ENCODE results near the gene MISP3. TPM values are rescaled to one million over a fixed set of nuclear protein-coding genes. Genes with fewer than 3 reads are reported as not detected.

The MISP3 gene
- total and polyA plus RNA-seq, 9 of the 15 experiments (the other 6 are each of a cell fraction or from before 2014, with no cell fraction given): 0.25 to 5.6 (median 1.6) TPM

DNA sequence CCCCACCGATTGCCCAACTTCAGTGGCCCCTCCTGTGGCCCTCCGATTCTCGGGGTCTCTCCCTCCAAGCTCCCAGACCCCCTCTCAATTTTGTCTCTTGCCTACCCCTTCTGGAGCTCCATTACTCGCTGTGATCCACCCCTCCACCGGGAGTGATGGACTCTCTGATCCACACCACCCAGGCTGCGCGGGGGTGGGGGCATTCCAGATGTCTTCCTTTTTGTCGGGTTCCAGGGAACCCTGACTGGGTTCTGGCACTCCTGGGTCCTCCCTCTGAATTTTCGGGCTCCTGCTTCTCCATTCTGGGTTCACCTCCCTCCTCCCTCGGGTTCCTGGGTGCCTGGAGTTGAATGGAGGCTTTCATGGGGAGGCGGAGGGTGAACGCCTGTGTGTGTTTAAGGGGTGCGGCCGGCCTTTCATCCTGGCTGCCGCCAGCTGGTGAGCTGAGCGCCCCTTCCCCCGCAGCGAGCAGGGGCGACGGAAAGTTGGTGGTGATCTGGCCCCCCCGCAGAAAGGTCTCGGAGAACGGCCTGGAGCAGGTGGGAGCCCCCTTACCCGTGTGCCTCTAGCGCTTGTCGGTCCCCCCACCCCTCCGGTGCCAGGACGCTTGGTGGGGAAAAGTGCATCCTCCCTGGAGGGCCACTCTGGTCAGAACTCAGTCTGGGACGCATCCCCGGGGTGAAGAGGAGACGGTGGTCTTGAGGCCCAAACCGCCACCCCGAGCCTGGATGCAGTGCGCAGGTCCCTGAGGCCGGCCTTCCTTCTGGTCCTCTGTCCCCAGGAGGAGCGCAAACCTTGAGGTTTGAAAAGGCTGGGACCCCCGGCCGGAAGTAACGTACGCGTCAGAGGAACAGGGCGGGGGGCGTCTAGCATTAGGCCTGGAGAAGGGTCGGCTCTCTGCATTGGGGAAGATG, 1.6 kb downstream of the MISP3 start (continued):
- TF ChIP-seq, protein P1, sequence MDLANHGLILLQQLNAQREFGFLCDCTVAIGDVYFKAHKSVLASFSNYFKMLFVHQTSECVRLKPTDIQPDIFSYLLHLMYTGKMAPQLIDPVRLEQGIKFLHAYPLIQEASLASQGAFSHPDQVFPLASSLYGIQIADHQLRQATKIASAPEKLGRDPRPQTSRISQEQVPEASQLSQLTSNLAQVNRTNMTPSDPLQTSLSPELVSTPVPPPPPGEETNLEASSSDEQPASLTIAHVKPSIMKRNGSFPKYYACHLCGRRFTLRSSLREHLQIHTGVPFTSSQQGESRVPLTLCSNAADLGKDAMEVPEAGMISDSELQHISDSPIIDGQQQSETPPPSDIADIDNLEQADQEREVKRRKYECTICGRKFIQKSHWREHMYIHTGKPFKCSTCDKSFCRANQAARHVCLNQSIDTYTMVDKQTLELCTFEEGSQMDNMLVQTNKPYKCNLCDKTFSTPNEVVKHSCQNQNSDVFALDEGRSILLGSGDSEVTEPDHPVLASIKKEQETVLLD (IDR thresholded peaks at IDR 0.05): peak; percentile 49; the same call in 1 of the 2 replicates
- TF ChIP-seq, protein P2, sequence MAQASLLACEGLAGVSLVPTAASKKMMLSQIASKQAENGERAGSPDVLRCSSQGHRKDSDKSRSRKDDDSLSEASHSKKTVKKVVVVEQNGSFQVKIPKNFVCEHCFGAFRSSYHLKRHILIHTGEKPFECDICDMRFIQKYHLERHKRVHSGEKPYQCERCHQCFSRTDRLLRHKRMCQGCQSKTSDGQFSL (CRISPR knock-in tag; IDR thresholded peaks at IDR 0.05): peak; percentile 73; the same call in 1 of the 2 replicates
- TF ChIP-seq, protein P2 (tag; IDR thresholded peaks at IDR 0.05): no peak
- TF ChIP-seq SRSF3 (IDR thresholded peaks at IDR 0.05; ENCODE audit: insufficient read depth, low read length) (no peak), KDM2B (CRISPR knock-in tag; IDR thresholded peaks at IDR 0.05) (no peak), ZKSCAN1 (IDR thresholded peaks at IDR 0.05; ENCODE audit: low read depth, low read length) (no peak), CBFB (CRISPR knock-in tag; IDR thresholded peaks at IDR 0.05) (no peak), FOXA3 (CRISPR knock-in tag; conservative IDR thresholded peaks at IDR 0.05 in 1 of 2, IDR thresholded peaks at IDR 0.05 in 1 of 2) (peak; percentile 18 to 37; a peak in 3 of 4 replicates), CEBPG (CRISPR knock-in tag; IDR thresholded peaks at IDR 0.05) (peak; percentile 37; the same call in 1 of the 2 replicates), CEBPG (tag; conservative IDR thresholded peaks at IDR 0.05 in 1 of 2, IDR thresholded peaks at IDR 0.05 in 1 of 2) (0 out of 4 replicates have a peak, but pooled peaks of 1 of the 2 experiments have one; percentile 23), KLF1 (tag; IDR thresholded peaks at IDR 0.05) (peak; percentile 90), CBFA2T2 (conservative IDR thresholded peaks at IDR 0.05) (no peak), ZNF232 (CRISPR knock-in tag; IDR thresholded peaks at IDR 0.05) (no peak), ZNF24 (IDR thresholded peaks at IDR 0.05) (no peak), ADNP (tag; IDR thresholded peaks at IDR 0.05) (no peak), PRMT5 (CRISPR knock-in tag; IDR thresholded peaks at IDR 0.05) (no peak), ZBTB1 (CRISPR knock-in tag; IDR thresholded peaks at IDR 0.05; ENCODE audit: borderline replicate concordance, low read depth) (no peak), KAT8 (IDR thresholded peaks at IDR 0.05; ENCODE audit: low read depth) (no peak)
- TF ChIP-seq, protein P3, sequence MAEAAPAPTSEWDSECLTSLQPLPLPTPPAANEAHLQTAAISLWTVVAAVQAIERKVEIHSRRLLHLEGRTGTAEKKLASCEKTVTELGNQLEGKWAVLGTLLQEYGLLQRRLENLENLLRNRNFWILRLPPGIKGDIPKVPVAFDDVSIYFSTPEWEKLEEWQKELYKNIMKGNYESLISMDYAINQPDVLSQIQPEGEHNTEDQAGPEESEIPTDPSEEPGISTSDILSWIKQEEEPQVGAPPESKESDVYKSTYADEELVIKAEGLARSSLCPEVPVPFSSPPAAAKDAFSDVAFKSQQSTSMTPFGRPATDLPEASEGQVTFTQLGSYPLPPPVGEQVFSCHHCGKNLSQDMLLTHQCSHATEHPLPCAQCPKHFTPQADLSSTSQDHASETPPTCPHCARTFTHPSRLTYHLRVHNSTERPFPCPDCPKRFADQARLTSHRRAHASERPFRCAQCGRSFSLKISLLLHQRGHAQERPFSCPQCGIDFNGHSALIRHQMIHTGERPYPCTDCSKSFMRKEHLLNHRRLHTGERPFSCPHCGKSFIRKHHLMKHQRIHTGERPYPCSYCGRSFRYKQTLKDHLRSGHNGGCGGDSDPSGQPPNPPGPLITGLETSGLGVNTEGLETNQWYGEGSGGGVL (CRISPR knock-in tag; IDR thresholded peaks at IDR 0.05): no peak
- TF ChIP-seq, protein P4, sequence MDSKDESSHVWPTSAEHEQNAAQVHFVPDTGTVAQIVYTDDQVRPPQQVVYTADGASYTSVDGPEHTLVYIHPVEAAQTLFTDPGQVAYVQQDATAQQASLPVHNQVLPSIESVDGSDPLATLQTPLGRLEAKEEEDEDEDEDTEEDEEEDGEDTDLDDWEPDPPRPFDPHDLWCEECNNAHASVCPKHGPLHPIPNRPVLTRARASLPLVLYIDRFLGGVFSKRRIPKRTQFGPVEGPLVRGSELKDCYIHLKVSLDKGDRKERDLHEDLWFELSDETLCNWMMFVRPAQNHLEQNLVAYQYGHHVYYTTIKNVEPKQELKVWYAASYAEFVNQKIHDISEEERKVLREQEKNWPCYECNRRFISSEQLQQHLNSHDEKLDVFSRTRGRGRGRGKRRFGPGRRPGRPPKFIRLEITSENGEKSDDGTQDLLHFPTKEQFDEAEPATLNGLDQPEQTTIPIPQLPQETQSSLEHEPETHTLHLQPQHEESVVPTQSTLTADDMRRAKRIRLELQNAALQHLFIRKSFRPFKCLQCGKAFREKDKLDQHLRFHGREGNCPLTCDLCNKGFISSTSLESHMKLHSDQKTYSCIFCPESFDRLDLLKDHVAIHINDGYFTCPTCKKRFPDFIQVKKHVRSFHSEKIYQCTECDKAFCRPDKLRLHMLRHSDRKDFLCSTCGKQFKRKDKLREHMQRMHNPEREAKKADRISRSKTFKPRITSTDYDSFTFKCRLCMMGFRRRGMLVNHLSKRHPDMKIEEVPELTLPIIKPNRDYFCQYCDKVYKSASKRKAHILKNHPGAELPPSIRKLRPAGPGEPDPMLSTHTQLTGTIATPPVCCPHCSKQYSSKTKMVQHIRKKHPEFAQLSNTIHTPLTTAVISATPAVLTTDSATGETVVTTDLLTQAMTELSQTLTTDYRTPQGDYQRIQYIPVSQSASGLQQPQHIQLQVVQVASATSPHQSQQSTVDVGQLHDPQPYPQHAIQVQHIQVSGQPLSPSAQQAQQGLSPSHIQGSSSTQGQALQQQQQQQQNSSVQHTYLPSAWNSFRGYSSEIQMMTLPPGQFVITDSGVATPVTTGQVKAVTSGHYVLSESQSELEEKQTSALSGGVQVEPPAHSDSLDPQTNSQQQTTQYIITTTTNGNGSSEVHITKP (IDR thresholded peaks at IDR 0.05; ENCODE audit: partially characterized antibody): peak; percentile 51
